Measurements from ENCODE around the gene RAB7A.

The RAB7A gene

DNA sequence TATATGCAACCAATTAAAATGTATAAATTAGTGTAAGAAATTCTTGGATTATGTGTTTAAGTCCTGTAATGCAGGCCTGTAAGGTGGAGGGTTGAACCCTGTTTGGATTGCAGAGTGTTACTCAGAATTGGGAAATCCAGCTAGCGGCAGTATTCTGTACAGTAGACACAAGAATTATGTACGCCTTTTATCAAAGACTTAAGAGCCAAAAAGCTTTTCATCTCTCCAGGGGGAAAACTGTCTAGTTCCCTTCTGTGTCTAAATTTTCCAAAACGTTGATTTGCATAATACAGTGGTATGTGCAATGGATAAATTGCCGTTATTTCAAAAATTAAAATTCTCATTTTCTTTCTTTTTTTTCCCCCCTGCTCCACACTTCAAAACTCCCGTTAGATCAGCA lies 88.1 kb downstream of the RAB7A start:
- Histone ChIP-seq H3K36me3 (ENCODE audit: low read length) (0 out of 2 replicates have a peak, but pooled peaks cover 5% of the 10 kb centered on the region), H3F3A (ENCODE audit: insufficient read depth) (no peaks in the 10 kb centered on the region), H3K9ac (ENCODE audit: low read length) (no peak overlapping the region), H3K4me2 (ENCODE audit: low read depth, low read length, poor library complexity, severe bottlenecking) (no peak overlapping the region), H3K9me2 (replicated peaks; ENCODE audit: insufficient read depth, low read length) (no peaks in the 10 kb centered on the region), H3K27me3 (ENCODE audit: low read length) (no peaks in the 10 kb centered on the region), H2AFZ (ENCODE audit: low read depth, low read length, severe bottlenecking) (no peak overlapping the region), H4K20me1 (ENCODE audit: low read depth, low read length) (no peaks in the 10 kb centered on the region), H3K79me2 (ENCODE audit: insufficient read depth, low read length) (no peaks in the 10 kb centered on the region), H3K27ac (ENCODE audit: low read depth, low read length) (no peak overlapping the region), H3K9me3 (ENCODE audit: insufficient read depth, low read length) (no peaks in the 10 kb centered on the region), H3K4me3 (ENCODE audit: insufficient read depth, low read length, poor library complexity, severe bottlenecking) (no peak overlapping the region)
- no peak for TF ChIP-seq CTCF (IDR thresholded peaks at IDR 0.05; ENCODE audit: insufficient read depth, low read length, poor library complexity, severe bottlenecking)

DNA sequence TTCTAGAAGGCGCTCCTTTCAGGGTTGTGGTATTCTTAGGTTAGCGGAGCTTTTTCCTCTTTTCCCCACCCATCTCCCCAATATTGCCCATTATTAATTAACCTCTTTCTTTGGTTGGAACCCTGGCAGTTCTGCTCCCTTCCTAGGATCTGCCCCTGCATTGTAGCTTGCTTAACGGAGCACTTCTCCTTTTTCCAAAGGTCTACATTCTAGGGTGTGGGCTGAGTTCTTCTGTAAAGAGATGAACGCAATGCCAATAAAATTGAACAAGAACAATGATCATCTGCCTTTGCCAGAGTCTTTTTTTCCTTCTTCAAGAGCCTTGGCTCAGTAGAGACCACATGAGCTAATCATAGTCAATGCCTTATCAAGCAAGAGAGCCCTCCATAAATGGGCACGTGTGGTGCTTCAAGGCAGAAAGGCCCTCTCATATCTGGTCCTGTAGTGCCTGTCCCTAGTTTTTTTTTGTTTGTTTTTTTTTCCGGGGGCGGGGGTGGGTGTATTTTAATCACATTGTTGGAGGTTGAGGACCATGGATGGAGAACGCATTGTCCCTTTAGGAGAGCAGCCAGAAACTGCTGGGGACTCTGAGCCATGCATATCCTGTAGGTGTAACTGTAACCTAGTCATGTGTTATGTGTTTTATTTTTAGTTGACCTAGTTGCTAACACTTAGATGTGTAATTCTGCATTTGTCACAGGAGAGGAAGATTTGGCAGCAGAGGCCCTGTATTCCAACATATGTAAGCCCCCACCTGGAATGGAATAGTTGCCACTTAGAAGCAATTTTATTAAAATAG lies 88.7 kb downstream of the RAB7A start:
- H3K4me3 ChIP-seq (ENCODE audit: insufficient read depth, low read length, poor library complexity, severe bottlenecking), result no peak overlapping the region
- no peaks in the 10 kb centered on the region for H3K27me3 ChIP-seq (ENCODE audit: low read length)
- 0 out of 2 replicates have a peak, but pooled peaks cover 5% of the 10 kb centered on the region for H3K36me3 ChIP-seq (ENCODE audit: low read length)
- H3K27ac ChIP-seq (ENCODE audit: low read depth, low read length), result no peak overlapping the region
- H2AFZ ChIP-seq (ENCODE audit: low read depth, low read length, severe bottlenecking), result no peak overlapping the region
- H3K79me2 ChIP-seq (ENCODE audit: insufficient read depth, low read length), result no peaks in the 10 kb centered on the region
- H3K9me3 ChIP-seq (ENCODE audit: insufficient read depth, low read length), result no peaks in the 10 kb centered on the region
- no peaks in the 10 kb centered on the region for H3K9me2 ChIP-seq (replicated peaks; ENCODE audit: insufficient read depth, low read length)
- TF ChIP-seq CTCF (IDR thresholded peaks at IDR 0.05; ENCODE audit: insufficient read depth, low read length, poor library complexity, severe bottlenecking) (no peak), EZH2phosphoT487 (conservative IDR thresholded peaks at IDR 0.05; ENCODE audit: low read length) (no peak)
- H3F3A ChIP-seq (ENCODE audit: insufficient read depth), result no peaks in the 10 kb centered on the region
- H3K4me2 ChIP-seq (ENCODE audit: low read depth, low read length, poor library complexity, severe bottlenecking), result no peak overlapping the region
- H3K9ac ChIP-seq (ENCODE audit: low read length), result no peak overlapping the region
- H4K20me1 ChIP-seq (ENCODE audit: low read depth, low read length), result no peaks in the 10 kb centered on the region

- no peak for TF ChIP-seq CTCF (IDR thresholded peaks at IDR 0.05; ENCODE audit: insufficient read depth, low read length, poor library complexity, severe bottlenecking)
- no peak for TF ChIP-seq EZH2phosphoT487 (conservative IDR thresholded peaks at IDR 0.05; ENCODE audit: low read length)
- Histone ChIP-seq H3K4me2 (ENCODE audit: low read depth, low read length, poor library complexity, severe bottlenecking) (no peak overlapping the region), H3K36me3 (ENCODE audit: low read length) (0 out of 2 replicates have a peak, but pooled peaks cover 5% of the 10 kb centered on the region), H3K79me2 (ENCODE audit: insufficient read depth, low read length) (no peaks in the 10 kb centered on the region), H3F3A (ENCODE audit: insufficient read depth) (no peaks in the 10 kb centered on the region), H4K20me1 (ENCODE audit: low read depth, low read length) (no peaks in the 10 kb centered on the region), H3K27ac (ENCODE audit: low read depth, low read length) (no peak overlapping the region), H3K9me3 (ENCODE audit: insufficient read depth, low read length) (no peaks in the 10 kb centered on the region), H3K4me3 (ENCODE audit: insufficient read depth, low read length, poor library complexity, severe bottlenecking) (no peak overlapping the region), H3K9me2 (replicated peaks; ENCODE audit: insufficient read depth, low read length) (no peaks in the 10 kb centered on the region), H3K9ac (ENCODE audit: low read length) (no peak overlapping the region), H3K27me3 (ENCODE audit: low read length) (no peaks in the 10 kb centered on the region), H2AFZ (ENCODE audit: low read depth, low read length, severe bottlenecking) (no peak overlapping the region)
Measured at GRCh38 chr3:128815318-128816064, 89.5 kb downstream of the RAB7A start.

Measured in SU-DHL-6 (cell line).